CD14-positive monocyte (primary cell): ENCODE data around the gene DGAT2. TPM values are rescaled to one million over a fixed set of nuclear protein-coding genes. Genes with fewer than 3 reads are reported as not detected.
A peak's percentile ranks its signal among the peaks of the same experiment; 100 is the strongest.

ENCODE experiments used
- DNase-seq, 3 donors: peaks; one replicate each; pipeline ENCODE4 v3.0.0-alpha.2; 2011 to 2022
- H2AFZ ChIP-seq: 2 replicates; pipeline ENCODE4 v1.6.0; 2012; ENCODE audit warnings: mild to moderate bottlenecking, low read depth, low read length, inconsistent platforms; ENCODE audit not compliant: insufficient read depth, poor library complexity, severe bottlenecking
- H3K27ac ChIP-seq, 2 donors: 1 replicate in 1 of 2; 2 replicates in 1 of 2; pipeline ENCODE4 v1.5.1; 2012 to 2013; ENCODE audit warnings: low read length in 2 of 2, control low read depth in 1 of 2, inconsistent platforms in 1 of 2, low read depth in 1 of 2, mild to moderate bottlenecking in 1 of 2
- H3K27me3 ChIP-seq, 2 donors: one replicate each; pipeline versions ENCODE4 v1.6.0 to v1.6.1; 2011 to 2013; ENCODE audit warnings: low read length in 2 of 2; ENCODE audit not compliant: control insufficient read depth in 2 of 2, insufficient read depth in 2 of 2
- H3K36me3 ChIP-seq, 2 donors: replicated peaks in 1 of 2; 1 replicate in 1 of 2; 2 replicates in 1 of 2; pipeline versions ENCODE4 v1.5.1 to v1.6.1; 2012 to 2013; ENCODE audit warnings: low read length in 2 of 2, control low read depth in 1 of 2, inconsistent platforms in 1 of 2, mild to moderate bottlenecking in 1 of 2; ENCODE audit not compliant: insufficient read depth in 2 of 2, control insufficient read depth in 1 of 2
- H3K4me1 ChIP-seq, 2 donors: 1 replicate in 1 of 2; 2 replicates in 1 of 2; pipeline versions ENCODE4 v1.5.1 to v1.6.1; 2012 to 2013; ENCODE audit warnings: low read length in 2 of 2, control low read depth in 1 of 2, inconsistent platforms in 1 of 2, mild to moderate bottlenecking in 1 of 2, moderate library complexity in 1 of 2; ENCODE audit not compliant: insufficient read depth in 2 of 2, control insufficient read depth in 1 of 2
- H3K4me2 ChIP-seq: replicated peaks from 2 replicates; pipeline ENCODE3; 2012; ENCODE audit warnings: low read length, moderate library complexity, mild to moderate bottlenecking; ENCODE audit not compliant: poor library complexity, severe bottlenecking; ENCODE audit errors: extremely low read depth
- H3K4me3 ChIP-seq, 3 experiments: fragments of 200-600 bp in 1 of 3; sonication (generic) in 1 of 3; replicated peaks in 1 of 3; 1 replicate in 2 of 3; 2 replicates in 1 of 3; pipeline ENCODE4 v1.5.1; 2011 to 2013; ENCODE audit warnings: low read length in 3 of 3, mild to moderate bottlenecking in 3 of 3, control low read depth in 2 of 3, low read depth in 2 of 3, inconsistent platforms in 1 of 3, moderate library complexity in 1 of 3
- H3K79me2 ChIP-seq: 2 replicates; pipeline ENCODE4 v1.6.0; 2012; ENCODE audit warnings: mild to moderate bottlenecking, control low read depth, inconsistent platforms, low read length, moderate library complexity; ENCODE audit not compliant: insufficient read depth
- H3K9ac ChIP-seq: 2 replicates; pipeline ENCODE4 v1.6.0; 2017; ENCODE audit warnings: low read length, mild to moderate bottlenecking; ENCODE audit not compliant: insufficient read depth, poor library complexity, severe bottlenecking
- H3K9me3 ChIP-seq, 2 donors: replicated peaks in 1 of 2; 1 replicate in 1 of 2; 2 replicates in 1 of 2; pipeline versions ENCODE4 v1.5.1 to v1.6.1; 2012 to 2013; ENCODE audit warnings: low read length in 2 of 2, control low read depth in 1 of 2; ENCODE audit not compliant: control insufficient read depth in 1 of 2, insufficient read depth in 1 of 2
- H4K20me1 ChIP-seq: 2 replicates; pipeline ENCODE4 v1.6.0; 2012; ENCODE audit warnings: mild to moderate bottlenecking, low read length, control low read depth, moderate library complexity; ENCODE audit not compliant: insufficient read depth
- H3K27ac Mint-ChIP-seq, 7 donors: one replicate each; pipeline ENCODE4 v1.8.0; 2020; ENCODE audit warnings: mild to moderate bottlenecking in 7 of 7, mixed read lengths in 7 of 7, moderate library complexity in 6 of 7, inconsistent platforms in 2 of 7
- H3K27me3 Mint-ChIP-seq, 3 donors: one replicate each; pipeline ENCODE4 v1.8.0; 2021 to 2022; ENCODE audit warnings: low read depth in 3 of 3, mild to moderate bottlenecking in 3 of 3, mixed read lengths in 3 of 3, moderate library complexity in 3 of 3, inconsistent platforms in 1 of 3
- H3K36me3 Mint-ChIP-seq, 2 donors: one replicate each; pipeline ENCODE4 v1.8.0; 2020; ENCODE audit warnings: mixed read lengths in 2 of 2, inconsistent platforms in 1 of 2, mild to moderate bottlenecking in 1 of 2
- H3K4me1 Mint-ChIP-seq: one replicate; pipeline ENCODE4 v1.8.0; 2020; ENCODE audit warnings: mild to moderate bottlenecking, mixed read lengths
- H3K4me3 Mint-ChIP-seq, 2 donors: one replicate each; pipeline ENCODE4 v1.8.0; 2020; ENCODE audit warnings: mild to moderate bottlenecking in 2 of 2, mixed read lengths in 2 of 2, moderate library complexity in 1 of 2
- H3K9me3 Mint-ChIP-seq, 7 donors: one replicate each; pipeline ENCODE4 v1.8.0; 2020 to 2022; ENCODE audit warnings: mixed read lengths in 7 of 7, mild to moderate bottlenecking in 6 of 7, moderate library complexity in 6 of 7, inconsistent platforms in 2 of 7
- CTCF ChIP-seq: fragments of 200-600 bp; IDR thresholded peaks from one replicate; pipeline ENCODE4 v1.8.0; 2022; ENCODE audit warnings: antibody characterized with exemption, mild to moderate bottlenecking
- WGBS: methylation state at CpG from one replicate; pipeline ENCODE4 v1.1.5; 2013; ENCODE audit warnings: missing lambda C conversion rate; ENCODE audit not compliant: insufficient coverage; 5-methylcytosine and 5-hydroxymethylcytosine counted together
- intact Hi-C, 2 donors: fragments of 100-400 bp; cut with micrococcal nuclease; formaldehyde crosslinking; loops; one replicate each; pipeline versions ENCODE4 v1.15.0 to v1.15.1; 2023
- polyA plus RNA-seq, 3 donors: library from polyadenylated mRNA; depleted of rRNA in 1 of 3; unstranded in 2 of 3; stranded (reverse) in 1 of 3; fragments of 300-500 nt in 2 of 3; fragments of >200 nt in 1 of 3; fragmentation: Illumina TruSeq in 2 of 3; gene quantifications; 1 replicate in 2 of 3; 2 replicates in 1 of 3; pipeline ENCODE4 v1.2.3, GENCODE V29; 2012 to 2021

Gene DGAT2
- polyA plus RNA-seq, 3 donors, result 7.0 to 18.4 (median 14.8) TPM

GRCh38 chr11:75813124-75813523 is 44.5 kb downstream of the DGAT2 start:
- DNase-seq, result no peak
- peaks cover 19% of the 10 kb centered on the region for H4K20me1 ChIP-seq
- H3K4me1 ChIP-seq, result peaks cover 59 to 63% of the 10 kb centered on the region in 2 donors
- no peaks in the 10 kb centered on the region for H3K9me3 ChIP-seq
- no peaks in the 10 kb centered on the region for H3K36me3 ChIP-seq
- H3K79me2 ChIP-seq, result peaks cover 48% of the 10 kb centered on the region
- WGBS, result 60% methylated on average over 1 of the region's 2 CpGs
- H3K36me3 Mint-ChIP-seq, result peaks cover 0 to 2% of the 10 kb centered on the region in 2 donors
- no peak overlapping the region for H3K4me2 ChIP-seq
- no peak overlapping the region for H2AFZ ChIP-seq
- no peak overlapping the region for H3K4me3 Mint-ChIP-seq
- no peak for TF ChIP-seq CTCF
- intact Hi-C loops, result loop anchor here in 1 of 2 donors (5.0 kb wide), 1 partner anchor 41 kb away; no protein-coding TSS in a partner anchor
- no peak overlapping the region for H3K9ac ChIP-seq
- H3K4me3 ChIP-seq, result no peak overlapping the region
- peaks cover 0 to 3% (median 0%) of the 10 kb centered on the region in 7 donors for H3K9me3 Mint-ChIP-seq
- H3K4me1 Mint-ChIP-seq, result peaks cover 48% of the 10 kb centered on the region
- H3K27ac Mint-ChIP-seq, result peak overlapping the region in 3 of 7 donors; percentile 5 to 66 (median 46)
- H3K27me3 Mint-ChIP-seq, result no peaks in the 10 kb centered on the region
- no peak overlapping the region for H3K27ac ChIP-seq
- H3K27me3 ChIP-seq, result no peaks in the 10 kb centered on the region

GRCh38 chr11:75813622-75814039 is 45.1 kb downstream of the DGAT2 start:
- Histone ChIP-seq H3K4me2 (no peak overlapping the region), H3K9ac (no peak overlapping the region), H3K27ac (peak overlapping the region in 1 of 2 donors; percentile 86), H3K27me3 (no peaks in the 10 kb centered on the region), H3K4me3 (no peak overlapping the region), H3K36me3 (no peaks in the 10 kb centered on the region), H2AFZ (no peak overlapping the region), H3K4me1 (peaks cover 59 to 68% of the 10 kb centered on the region in 2 donors), H3K9me3 (no peaks in the 10 kb centered on the region), H4K20me1 (peaks cover 19% of the 10 kb centered on the region), H3K79me2 (peaks cover 53% of the 10 kb centered on the region)
- Mint-ChIP-seq H3K4me1 (peaks cover 53% of the 10 kb centered on the region), H3K27me3 (no peaks in the 10 kb centered on the region), H3K9me3 (peaks cover 0 to 3% (median 0%) of the 10 kb centered on the region in 7 donors), H3K27ac (peak overlapping the region in 6 of 7 donors; percentile 45 to 98 (median 90)), H3K36me3 (peaks cover 0 to 3% of the 10 kb centered on the region in 2 donors), H3K4me3 (peak overlapping the region in 1 of 2 donors; percentile 97)
- intact Hi-C loops, result loop anchor here in 1 of 2 donors (5.0 kb wide), 1 partner anchor 41 kb away; no protein-coding TSS in a partner anchor
- WGBS, result 86% methylated on average over 1 of the region's 1 CpG
- TF ChIP-seq CTCF, result no peak
- DNase-seq, result peak in 1 of 3 donors; percentile 29
